CMK (cell line): ENCODE measurements around the gene PAWR.
"Not testable (repeated sequence)": the region's sequence is repeated elsewhere in the genome, so short reads cannot be mapped to it uniquely, and the experiment has no call there.

Experiments
- DNase-seq: peaks from one replicate; pipeline ENCODE4 v3.0.0-alpha.2; 2010; ENCODE audit warnings: low read depth

The PAWR gene

DNA sequence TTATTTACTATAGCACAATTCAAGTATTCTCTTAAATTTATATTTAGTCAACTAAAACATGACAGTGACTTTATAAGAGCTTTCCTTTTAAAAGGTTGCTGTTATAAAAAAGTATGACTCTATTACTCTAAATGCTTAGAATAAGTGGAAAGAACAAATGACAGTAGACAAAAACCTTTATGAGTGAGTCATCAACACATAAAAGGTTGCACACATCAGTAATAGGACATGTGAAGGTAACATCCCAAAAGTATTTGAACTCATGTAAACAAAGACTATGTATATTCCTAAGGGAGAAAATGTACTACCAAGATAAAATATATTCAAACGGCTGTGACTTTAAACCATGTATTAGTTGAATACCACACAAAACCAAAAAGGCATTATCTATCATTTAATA lies 98.8 kb downstream of the PAWR start:
- DNase-seq = no peak

- no peak for DNase-seq
These were observed 100.0 kb downstream of the PAWR start for GRCh38 chr12:79590751-79591150.

DNA sequence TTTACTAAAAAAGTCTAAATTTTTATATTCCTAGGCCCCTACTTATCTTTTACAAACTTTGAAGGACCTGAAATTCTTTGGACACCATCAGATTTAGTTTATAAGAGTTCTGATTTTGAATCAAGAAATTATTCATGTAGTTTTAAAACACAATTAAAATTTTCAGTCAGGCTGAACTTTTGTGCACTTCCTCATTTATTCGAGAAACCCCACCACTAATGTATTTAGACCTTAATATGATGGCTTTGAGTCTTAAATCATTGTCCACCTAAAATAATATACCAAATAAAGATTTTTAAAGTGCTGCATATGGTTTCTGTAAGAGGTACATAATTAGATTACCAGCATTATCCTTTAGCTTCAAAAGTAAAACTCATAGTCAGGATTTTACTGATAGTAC lies 103.4 kb downstream of the PAWR start:
- DNase-seq = no peak

GRCh38 chr12:79585147-79585546 lies 105.6 kb downstream of the PAWR start:
- DNase-seq = no peak

DNA sequence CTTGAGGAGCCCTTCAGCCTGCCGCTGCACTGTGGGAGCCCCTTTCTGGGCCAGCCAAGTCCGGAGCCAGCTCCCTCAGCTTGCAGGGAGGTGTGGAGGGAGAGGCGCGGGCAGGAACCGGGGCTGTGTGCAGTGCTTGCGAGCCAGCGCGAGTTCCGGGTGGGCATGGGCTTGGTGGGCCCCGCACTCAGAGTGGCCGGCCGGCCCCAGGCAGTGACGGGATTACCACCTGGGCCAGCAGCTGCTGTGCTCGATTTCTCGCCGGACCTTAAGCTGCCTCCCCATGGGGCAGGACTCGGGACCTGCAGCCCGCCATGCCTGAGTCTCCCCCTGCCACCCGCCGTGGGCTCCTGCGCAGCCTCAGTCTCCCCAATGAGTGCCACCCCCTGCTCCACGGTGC lies 116.9 kb downstream of the PAWR start:
- DNase-seq = no peak

GRCh38 chr12:79569679-79570078 lies 121.1 kb downstream of the PAWR start:
- no peak for DNase-seq

- DNase-seq = no peak
These were observed 123.6 kb downstream of the PAWR start for GRCh38 chr12:79567175-79567563.

- DNase-seq = no peak
These were observed 124.2 kb downstream of the PAWR start for GRCh38 chr12:79566452-79567174.

- DNase-seq = not testable (repeated sequence)
These were observed 125.9 kb downstream of the PAWR start for GRCh38 chr12:79564727-79565350.

- DNase-seq = no peak
These were observed 127.6 kb downstream of the PAWR start for GRCh38 chr12:79563021-79563740.

- no peak for DNase-seq
These were observed 129.2 kb downstream of the PAWR start for GRCh38 chr12:79561401-79562132.

- DNase-seq = no peak
These were observed 130.4 kb downstream of the PAWR start for GRCh38 chr12:79560225-79560889.

GRCh38 chr12:79559591-79559990 lies 131.2 kb downstream of the PAWR start:
- no peak for DNase-seq

- no peak for DNase-seq
These were observed 131.8 kb downstream of the PAWR start for GRCh38 chr12:79558924-79559469.

GRCh38 chr12:79557690-79558315 lies 133.0 kb downstream of the PAWR start:
- DNase-seq = no peak

DNA sequence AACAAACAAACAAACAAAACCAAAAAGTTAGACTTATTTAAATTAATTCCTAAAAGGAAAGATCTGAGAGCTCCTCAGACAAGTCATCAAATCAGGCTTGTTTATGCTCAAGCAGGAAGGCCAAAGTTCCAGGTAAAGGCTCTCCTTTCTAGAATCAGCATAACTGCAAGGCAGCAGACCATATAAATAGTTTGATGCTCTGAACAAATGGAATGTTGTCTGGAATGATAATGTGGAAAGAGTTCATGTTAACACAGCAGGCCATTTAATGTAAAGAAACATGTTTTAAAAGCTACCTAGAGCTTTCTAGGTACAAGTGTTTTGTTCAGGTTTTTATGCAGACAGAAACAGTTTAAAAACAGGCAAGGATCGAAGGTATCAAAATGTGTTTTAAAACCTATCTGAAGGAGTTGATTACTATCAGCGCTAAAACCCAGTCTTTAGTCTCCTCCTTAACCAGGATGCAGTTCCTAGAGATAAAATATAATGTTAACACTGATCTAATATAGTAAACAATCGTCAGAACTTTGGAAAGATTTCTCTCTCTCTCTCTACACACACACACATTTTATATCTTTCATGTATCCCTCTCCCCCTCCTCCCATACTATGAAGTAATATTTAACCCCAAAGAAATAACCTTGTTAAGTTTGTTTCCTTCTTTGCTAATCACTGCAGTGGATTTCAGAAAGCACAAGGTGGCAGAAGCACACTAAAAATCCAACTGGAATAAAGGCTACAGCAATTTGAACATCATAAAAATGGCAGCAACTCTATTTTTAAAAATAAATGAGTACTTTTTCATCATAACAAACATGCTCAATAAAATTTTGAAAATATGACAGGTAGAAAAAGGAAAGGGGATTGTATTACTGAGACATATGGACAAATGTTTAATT lies 135.5 kb downstream of the PAWR start:
- no peak for DNase-seq

GRCh38 chr12:79553863-79554574 lies 136.7 kb downstream of the PAWR start:
- DNase-seq = no peak

GRCh38 chr12:79552192-79552591 lies 138.6 kb downstream of the PAWR start:
- no peak for DNase-seq

DNA sequence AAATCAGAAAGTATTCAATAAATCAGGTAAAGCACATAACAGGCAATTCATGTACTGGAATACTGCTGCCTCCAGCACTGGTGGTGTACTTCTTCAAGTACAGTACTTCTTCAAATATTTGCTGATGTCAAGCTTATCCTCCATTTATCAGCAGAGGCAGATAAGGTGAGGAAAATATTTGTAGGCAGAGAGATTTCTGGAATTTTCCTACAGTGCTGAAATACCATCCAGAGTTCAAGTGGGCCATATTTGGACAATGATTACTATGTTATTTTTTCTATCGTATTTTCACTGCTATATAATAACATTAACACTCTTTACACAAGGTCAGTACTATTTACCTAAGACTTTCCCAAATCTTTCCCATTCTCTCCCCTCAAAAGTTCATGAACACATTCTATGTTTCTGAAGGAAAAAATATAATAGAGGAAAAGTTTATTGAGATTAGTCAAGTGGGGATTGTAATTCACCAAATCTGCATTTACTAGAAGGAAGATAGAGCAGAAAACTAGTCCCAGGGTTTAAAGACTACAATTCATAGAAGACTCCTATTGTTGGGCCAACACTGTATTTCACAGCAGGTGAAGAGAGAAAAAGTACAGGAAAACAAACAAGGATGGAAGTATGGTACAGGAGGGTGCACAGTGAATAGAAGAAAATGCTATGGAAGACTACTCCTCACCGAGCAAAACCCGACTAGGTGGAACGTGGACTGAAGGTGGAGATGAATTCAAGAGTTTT lies 141.1 kb downstream of the PAWR start:
- no peak for DNase-seq
